Skeletal muscle tissue (tissue), 4 donors: ENCODE measurements around the gene ADISSP. TPM values are rescaled to one million over a fixed set of nuclear protein-coding genes. Genes with fewer than 3 reads are reported as not detected.

Experiments used
- H3K27ac ChIP-seq: one replicate; pipeline ENCODE4 v1.7.0; 2013; ENCODE audit warnings: mild to moderate bottlenecking, low read depth, low read length, inconsistent platforms
- H3K27me3 ChIP-seq, 3 donors: one replicate each; pipeline ENCODE4 v1.7.0; 2013; ENCODE audit warnings: low read length in 3 of 3; ENCODE audit not compliant: control insufficient read depth in 3 of 3, insufficient read depth in 3 of 3
- H3K36me3 ChIP-seq, 3 donors: one replicate each; pipeline ENCODE4 v1.7.0; 2013; ENCODE audit warnings: low read length in 3 of 3; ENCODE audit not compliant: control insufficient read depth in 3 of 3, insufficient read depth in 3 of 3
- H3K4me1 ChIP-seq, 3 donors: one replicate each; pipeline ENCODE4 v1.7.0; 2013; ENCODE audit warnings: low read length in 3 of 3, mild to moderate bottlenecking in 3 of 3; ENCODE audit not compliant: control insufficient read depth in 3 of 3, insufficient read depth in 3 of 3
- H3K4me3 ChIP-seq, 3 donors: one replicate each; pipeline ENCODE4 v1.7.0; 2013; ENCODE audit warnings: low read length in 3 of 3
- H3K9ac ChIP-seq, 3 donors: one replicate each; pipeline ENCODE4 v1.7.0; 2013; ENCODE audit warnings: low read length in 3 of 3, mild to moderate bottlenecking in 3 of 3, moderate library complexity in 2 of 3, low read depth in 1 of 3
- H3K9me3 ChIP-seq, 3 donors: one replicate each; pipeline ENCODE4 v1.7.0; 2013; ENCODE audit warnings: low read length in 3 of 3; ENCODE audit not compliant: control insufficient read depth in 3 of 3
- total RNA-seq: library from RNA; depleted of rRNA; stranded (reverse); fragments of >200 nt; gene quantifications from one replicate; pipeline ENCODE4 v1.2.3, GENCODE V29; 2014
- donor health status: Osteomylitis.

Gene ADISSP
- total RNA-seq, 1 donor from 2014 or later = 9.4 TPM

- Histone ChIP-seq H3K9ac (peak overlapping the region in 1 of 3 donors; percentile 57), H3K9me3 (no peaks in the 10 kb centered on the region), H3K4me3 (no peak overlapping the region), H3K4me1 (peaks cover 12 to 36% (median 26%) of the 10 kb centered on the region in 3 donors), H3K27me3 (peaks cover 0 to 2% (median 0%) of the 10 kb centered on the region in 3 donors), H3K27ac (peak overlapping the region; percentile 50), H3K36me3 (no peaks in the 10 kb centered on the region)
Observed at GRCh38 chr20:3707508-3707899, 60.0 kb downstream of the ADISSP start.

- no peaks in the 10 kb centered on the region for H3K9me3 ChIP-seq
- no peaks in the 10 kb centered on the region for H3K36me3 ChIP-seq
- H3K27ac ChIP-seq = peak overlapping the region; percentile 50
- H3K27me3 ChIP-seq = peaks cover 0 to 2% (median 0%) of the 10 kb centered on the region in 3 donors
- H3K9ac ChIP-seq = peak overlapping the region in 2 of 3 donors; percentile 54 to 57
- H3K4me3 ChIP-seq = peak overlapping the region in 2 of 3 donors; percentile 3 to 56
- peaks cover 12 to 36% (median 26%) of the 10 kb centered on the region in 3 donors for H3K4me1 ChIP-seq
Observed at GRCh38 chr20:3706774-3707507, 60.6 kb downstream of the ADISSP start.

GRCh38 chr20:3705970-3706739 is 61.4 kb downstream of the ADISSP start:
- Histone ChIP-seq H3K27ac (no peak overlapping the region), H3K9ac (peak overlapping the region in 1 of 3 donors; percentile 8), H3K4me1 (peaks cover 12 to 32% (median 26%) of the 10 kb centered on the region in 3 donors), H3K9me3 (no peaks in the 10 kb centered on the region), H3K27me3 (peaks cover 0 to 2% (median 0%) of the 10 kb centered on the region in 3 donors), H3K36me3 (no peaks in the 10 kb centered on the region), H3K4me3 (no peak overlapping the region)

GRCh38 chr20:3705491-3705969 is 62.0 kb downstream of the ADISSP start:
- Histone ChIP-seq H3K27me3 (peaks cover 0 to 2% (median 0%) of the 10 kb centered on the region in 3 donors), H3K9ac (no peak overlapping the region), H3K4me3 (no peak overlapping the region), H3K27ac (no peak overlapping the region), H3K36me3 (no peaks in the 10 kb centered on the region), H3K9me3 (no peaks in the 10 kb centered on the region), H3K4me1 (peaks cover 10 to 26% (median 22%) of the 10 kb centered on the region in 3 donors)

DNA sequence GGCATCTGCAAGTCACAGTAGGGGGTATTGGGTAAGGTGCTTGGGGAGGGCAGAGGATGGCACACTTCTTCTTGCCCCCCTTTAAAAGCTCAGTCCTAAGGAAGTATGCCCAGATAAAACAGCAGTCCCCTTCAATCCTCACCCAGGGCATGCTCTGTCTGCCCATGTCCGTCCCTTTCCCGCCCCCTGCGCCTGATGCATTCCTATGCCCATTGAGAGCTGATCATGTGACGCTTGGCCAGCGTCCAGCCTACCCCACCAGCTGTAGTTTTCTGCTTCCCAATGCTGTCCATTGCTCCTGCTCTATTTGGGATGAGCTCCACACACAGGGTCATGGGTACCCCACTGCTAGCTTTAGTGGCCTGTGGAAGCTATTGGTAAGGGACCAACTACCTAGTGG is 63.5 kb downstream of the ADISSP start:
- Histone ChIP-seq H3K4me3 (no peak overlapping the region), H3K27me3 (peaks cover 0 to 2% (median 0%) of the 10 kb centered on the region in 3 donors), H3K4me1 (peaks cover 6 to 20% (median 17%) of the 10 kb centered on the region in 3 donors), H3K9ac (no peak overlapping the region), H3K36me3 (no peaks in the 10 kb centered on the region), H3K27ac (no peak overlapping the region), H3K9me3 (no peaks in the 10 kb centered on the region)

Other genes starting within 250 kb of the ADISSP start
- gene GFRA4, start 104.4 kb downstream of the ADISSP start, total RNA-seq = not detected
- gene ADAM33, start 85.7 kb downstream of the ADISSP start, total RNA-seq = 30.8 TPM
- 2.1 TPM for gene SIGLEC1, start 55.2 kb downstream of the ADISSP start, total RNA-seq
- gene HSPA12B, start 35.1 kb downstream of the ADISSP start, total RNA-seq = 14.6 TPM
- gene SPEF1, start 13.7 kb upstream of the ADISSP start, total RNA-seq = not detected
- gene CENPB, start 19.0 kb upstream of the ADISSP start, total RNA-seq = 46.4 TPM
- gene CDC25B, start 28.6 kb upstream of the ADISSP start, total RNA-seq = 28.7 TPM
- gene AP5S1, start 52.8 kb upstream of the ADISSP start, total RNA-seq = 8.9 TPM
- gene MAVS, start 79.1 kb upstream of the ADISSP start, total RNA-seq = 14.6 TPM
- 39.7 TPM for gene PANK2, start 121.6 kb upstream of the ADISSP start, total RNA-seq
- gene RNF24, start 247.8 kb upstream of the ADISSP start, total RNA-seq = 8.9 TPM